ENCODE measurements around the gene LRRC8C. TPM values are rescaled to one million over a fixed set of nuclear protein-coding genes. Genes with fewer than 3 reads are reported as not detected.

The LRRC8C gene
- total RNA-seq, 6 donors from 2014 or later: 5.2 to 12.5 (median 11.6) TPM

DNA sequence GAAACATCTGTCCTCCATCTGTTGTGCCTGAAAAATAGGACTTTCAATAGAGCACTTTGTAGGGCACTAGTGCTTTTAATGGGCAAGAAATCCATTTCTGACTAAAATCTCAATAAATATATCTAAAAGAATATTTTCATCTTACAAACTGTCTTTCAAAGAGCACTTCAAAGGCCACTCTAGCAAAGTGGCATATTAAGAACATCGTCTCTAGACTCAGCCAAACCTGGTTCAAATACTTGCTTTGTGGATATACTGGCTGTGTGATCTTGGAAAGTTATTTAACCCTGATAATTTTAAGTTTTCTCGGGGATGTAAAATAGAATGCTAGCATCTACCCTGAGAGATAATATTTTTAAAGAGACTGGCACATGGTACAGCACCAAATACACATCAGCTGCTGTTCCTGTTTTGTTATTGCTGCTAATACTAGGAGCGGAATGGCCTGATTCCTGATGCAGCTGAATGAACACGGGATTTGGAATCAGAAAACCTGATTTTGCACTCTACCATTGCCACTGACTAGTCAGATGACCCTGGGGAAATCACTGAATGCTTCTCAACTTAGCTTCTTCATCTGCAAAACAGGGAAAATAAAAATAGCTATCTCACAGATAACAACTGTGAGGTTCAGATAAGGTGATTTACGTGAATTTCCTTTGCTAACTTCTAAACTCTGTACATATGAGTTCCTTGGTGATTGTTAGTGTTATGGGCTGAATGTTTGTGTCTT, 25.2 kb upstream of the LRRC8C start:
- 78 to 84% methylated on average over 5 of the region's 5 CpGs for WGBS, 2 donors
- peak overlapping the region in 2 of 4 donors; percentile 19 to 49 for H3K27ac ChIP-seq
- peaks cover 4 to 30% (median 20%) of the 10 kb centered on the region in 4 donors for H3K4me1 ChIP-seq

DNA sequence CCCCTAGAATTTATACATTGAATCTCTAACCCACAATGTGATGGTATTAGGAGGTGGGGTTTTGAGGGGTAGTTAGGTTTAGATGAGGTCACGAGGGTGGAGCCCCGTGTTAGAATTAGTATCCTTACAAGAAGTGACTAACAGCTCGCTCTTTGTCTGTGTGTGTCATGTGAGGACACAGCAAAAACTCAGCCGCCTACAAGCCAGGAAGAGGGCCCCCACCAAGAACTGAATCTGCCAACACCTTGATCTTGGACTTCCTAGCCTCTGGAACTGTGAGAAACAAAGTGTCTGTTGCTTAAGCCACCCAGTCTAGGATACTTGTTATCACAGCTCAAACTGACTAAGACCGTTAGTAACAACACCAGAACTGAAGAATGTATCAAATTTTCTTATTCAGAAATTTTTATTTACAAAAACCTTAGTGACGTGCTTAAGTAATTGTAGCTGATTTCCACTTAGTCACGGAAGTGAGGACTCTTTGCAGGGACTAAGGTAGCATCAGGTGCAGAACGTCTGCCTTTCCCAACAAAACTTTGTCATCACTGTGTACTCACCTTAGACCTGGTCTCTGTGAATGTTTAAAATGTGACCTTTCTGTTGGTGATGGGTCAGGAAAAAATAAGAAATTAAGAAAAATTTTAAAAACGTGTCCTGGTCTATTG, 24.5 kb upstream of the LRRC8C start:
- 59 to 62% methylated on average over 8 to 9 of the region's 9 CpGs for WGBS, 2 donors
- TF ChIP-seq, protein P1, sequence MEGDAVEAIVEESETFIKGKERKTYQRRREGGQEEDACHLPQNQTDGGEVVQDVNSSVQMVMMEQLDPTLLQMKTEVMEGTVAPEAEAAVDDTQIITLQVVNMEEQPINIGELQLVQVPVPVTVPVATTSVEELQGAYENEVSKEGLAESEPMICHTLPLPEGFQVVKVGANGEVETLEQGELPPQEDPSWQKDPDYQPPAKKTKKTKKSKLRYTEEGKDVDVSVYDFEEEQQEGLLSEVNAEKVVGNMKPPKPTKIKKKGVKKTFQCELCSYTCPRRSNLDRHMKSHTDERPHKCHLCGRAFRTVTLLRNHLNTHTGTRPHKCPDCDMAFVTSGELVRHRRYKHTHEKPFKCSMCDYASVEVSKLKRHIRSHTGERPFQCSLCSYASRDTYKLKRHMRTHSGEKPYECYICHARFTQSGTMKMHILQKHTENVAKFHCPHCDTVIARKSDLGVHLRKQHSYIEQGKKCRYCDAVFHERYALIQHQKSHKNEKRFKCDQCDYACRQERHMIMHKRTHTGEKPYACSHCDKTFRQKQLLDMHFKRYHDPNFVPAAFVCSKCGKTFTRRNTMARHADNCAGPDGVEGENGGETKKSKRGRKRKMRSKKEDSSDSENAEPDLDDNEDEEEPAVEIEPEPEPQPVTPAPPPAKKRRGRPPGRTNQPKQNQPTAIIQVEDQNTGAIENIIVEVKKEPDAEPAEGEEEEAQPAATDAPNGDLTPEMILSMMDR (IDR thresholded peaks at IDR 0.05): no peak
- peak in 1 of 4 donors; percentile 2 for TF ChIP-seq EP300 (IDR thresholded peaks at IDR 0.05)
- peak in 1 of 2 donors; percentile 30 for DNase-seq
- Histone ChIP-seq H3K4me1 (peaks cover 4 to 30% (median 20%) of the 10 kb centered on the region in 4 donors), H3K9me3 (no peaks in the 10 kb centered on the region), H3K27ac (peak overlapping the region in 2 of 4 donors; percentile 19 to 49), H3K36me3 (no peaks in the 10 kb centered on the region), H3K27me3 (no peaks in the 10 kb centered on the region), H3K4me3 (no peak overlapping the region)
- ATAC-seq (ENCODE audit: low FRiP score in 2 of 2): peak in 1 of 2 donors; percentile 80

More for the DNA sequence above, 25.2 kb upstream of the LRRC8C start:
- H3K9me3 ChIP-seq: no peaks in the 10 kb centered on the region
- ATAC-seq (ENCODE audit: low FRiP score in 2 of 2): no peak
- H3K27me3 ChIP-seq: no peaks in the 10 kb centered on the region
- TF ChIP-seq, protein P1 (IDR thresholded peaks at IDR 0.05): no peak
- no peak for TF ChIP-seq EP300 (IDR thresholded peaks at IDR 0.05)
- no peak for TF ChIP-seq POLR2A (IDR thresholded peaks at IDR 0.05)
- TF ChIP-seq POLR2AphosphoS5 (IDR thresholded peaks at IDR 0.05): no peak
- H3K4me3 ChIP-seq: no peak overlapping the region
- no peak for DNase-seq
- no peaks in the 10 kb centered on the region for H3K36me3 ChIP-seq

- Histone ChIP-seq H3K36me3 (no peaks in the 10 kb centered on the region), H3K4me3 (no peak overlapping the region), H3K9me3 (no peaks in the 10 kb centered on the region), H3K27ac (peak overlapping the region in 2 of 4 donors; percentile 49 to 59), H3K4me1 (peaks cover 4 to 30% (median 20%) of the 10 kb centered on the region in 4 donors), H3K27me3 (no peaks in the 10 kb centered on the region)
- DNase-seq: peak in 1 of 2 donors; percentile 69
- peak in 1 of 2 donors; percentile 9 for ATAC-seq (ENCODE audit: low FRiP score in 2 of 2)
- no peak for TF ChIP-seq POLR2A (IDR thresholded peaks at IDR 0.05)
- no peak for TF ChIP-seq EP300 (IDR thresholded peaks at IDR 0.05)
- no peak for TF ChIP-seq POLR2AphosphoS5 (IDR thresholded peaks at IDR 0.05)
- TF ChIP-seq, protein P1 (IDR thresholded peaks at IDR 0.05): no peak
- 89 to 90% methylated on average over 10 to 20 of the region's 20 CpGs for WGBS, 2 donors
Observed at GRCh38 chr1:89608984-89609725, 23.8 kb upstream of the LRRC8C start.

GRCh38 chr1:89609781-89610456, 23.0 kb upstream of the LRRC8C start:
- peak in 1 of 2 donors; percentile 44 for ATAC-seq (ENCODE audit: low FRiP score in 2 of 2)
- Histone ChIP-seq H3K27ac (peak overlapping the region in 2 of 4 donors; percentile 49 to 59), H3K9me3 (no peaks in the 10 kb centered on the region), H3K27me3 (no peaks in the 10 kb centered on the region), H3K4me1 (peaks cover 4 to 30% (median 20%) of the 10 kb centered on the region in 4 donors), H3K4me3 (no peak overlapping the region), H3K36me3 (no peaks in the 10 kb centered on the region)
- TF ChIP-seq POLR2A (IDR thresholded peaks at IDR 0.05): peak in 1 of 4 donors; percentile 10
- TF ChIP-seq, protein P1 (IDR thresholded peaks at IDR 0.05): no peak
- DNase-seq: peak in 1 of 2 donors; percentile 60
- 94% methylated on average over 11 to 14 of the region's 14 CpGs for WGBS, 2 donors

Measured in upper lobe of left lung (tissue), 6 donors.